HepG2 (cell line): ENCODE results near the gene OSCP1. TPM values are rescaled to one million over a fixed set of nuclear protein-coding genes. Genes with fewer than 3 reads are reported as not detected.

Experiments used
- ATAC-seq: fragments of 200-7000 bp; cut with Tn5 transposase; 3 replicates; pipeline ENCODE4 v1.9.1; 2020; ENCODE audit warnings: mild to moderate bottlenecking, moderate library complexity
- BruUV-seq: library from RNA; stranded (reverse); fragments of 400-500 nt; replicated peaks from 2 replicates; lab custom pipeline; 2021; lab: Mats Ljungman, UMichigan
- CTCF ChIA-PET: fragments of 300-600 bp; formaldehyde crosslinking; extraction: SDS; loops from one replicate; lab custom pipeline; 2021; ENCODE audit warnings: low total read pairs, inconsistent platforms, low intra/inter-chr PET ratio; lab: Yijun Ruan, JAX
- POLR2A ChIA-PET: fragments of 350-600 bp; sonication (Branson Sonifier 250); formaldehyde crosslinking; loops from one replicate; lab custom pipeline; 2020; ENCODE audit warnings: antibody characterized with exemption, inconsistent platforms; lab: Yijun Ruan, JAX
- DNase-seq: peaks from one replicate; pipeline ENCODE4 v3.0.0-alpha.2; 2015; ENCODE audit warnings: low spot score
- FAIRE-seq: peaks from 3 replicates; lab custom pipeline; 2011; peaks lifted over from hg19 to GRCh38; lab: Jason Lieb, UNC
- H2AFZ ChIP-seq: one replicate; pipeline ENCODE4 v1.6.1; 2011; ENCODE audit warnings: low read length, inconsistent platforms
- H3K27ac ChIP-seq: fragments of 300-600 bp; 3 replicates; pipeline ENCODE4 v1.8.0; 2011; ENCODE audit warnings: mixed run types, mild to moderate bottlenecking, mixed read lengths, low read length, inconsistent platforms; ENCODE audit not compliant: insufficient read depth; ENCODE audit errors: extremely low read length
- H3K27me3 ChIP-seq, 2 experiments: fragments of 200-600 bp in 1 of 2; 2 replicates in 1 of 2; 3 replicates in 1 of 2; pipeline versions ENCODE4 v1.6.0 to v1.8.0; 2011; ENCODE audit warnings: low read length in 2 of 2, mild to moderate bottlenecking in 2 of 2, moderate library complexity in 2 of 2, inconsistent platforms in 1 of 2; ENCODE audit not compliant: insufficient read depth in 2 of 2, control insufficient read depth in 1 of 2
- H3K36me3 ChIP-seq, 2 experiments: fragments of 200-600 bp in 1 of 2; replicated peaks in 1 of 2; 2 replicates in 1 of 2; 3 replicates in 1 of 2; pipeline versions ENCODE4 v1.5.1 to v1.8.0; 2011; ENCODE audit warnings: low read length in 2 of 2, inconsistent platforms in 1 of 2; ENCODE audit not compliant: insufficient read depth in 2 of 2, control insufficient read depth in 1 of 2
- H3K4me1 ChIP-seq: 2 replicates; pipeline ENCODE4 v1.5.1; 2012; ENCODE audit warnings: low read length, inconsistent platforms; ENCODE audit not compliant: insufficient read depth
- H3K4me2 ChIP-seq: 2 replicates; pipeline ENCODE4 v1.6.0; 2011; ENCODE audit warnings: low read depth, low read length, inconsistent platforms
- H3K4me3 ChIP-seq, 3 experiments: fragments of 200-600 bp in 1 of 3; sonication (generic), shearing (Covaris generic) in 1 of 3; replicated peaks in 1 of 3; 2 replicates each; pipeline ENCODE4 v1.5.1; 2011 to 2016; ENCODE audit warnings: low read length in 3 of 3, inconsistent platforms in 2 of 3, low read depth in 2 of 3, mild to moderate bottlenecking in 2 of 3, control low read depth in 1 of 3, mixed read lengths in 1 of 3; ENCODE audit not compliant: insufficient read depth in 1 of 3
- H3K79me2 ChIP-seq: one replicate; pipeline ENCODE4 v1.6.1; 2011; ENCODE audit warnings: low read length, inconsistent platforms; ENCODE audit not compliant: insufficient read depth
- H3K9ac ChIP-seq: 2 replicates; pipeline ENCODE4 v1.6.0; 2011; ENCODE audit warnings: mild to moderate bottlenecking, low read depth, low read length, inconsistent platforms; ENCODE audit not compliant: insufficient read depth
- H3K9me3 ChIP-seq: 2 replicates; pipeline ENCODE4 v1.5.1; 2012; ENCODE audit warnings: mild to moderate bottlenecking, low read length
- H4K20me1 ChIP-seq: 2 replicates; pipeline ENCODE4 v1.6.0; 2011; ENCODE audit warnings: inconsistent platforms, mild to moderate bottlenecking, low read length, moderate library complexity; ENCODE audit not compliant: insufficient read depth
- GFI1 ChIP-seq: sonication (generic); formaldehyde crosslinking; IDR thresholded peaks from 2 replicates; pipeline ENCODE4 v1.5.0; 2020; ENCODE audit warnings: missing genetic modification reagents, mild to moderate bottlenecking, borderline replicate concordance
- NR2F2 ChIP-seq: IDR thresholded peaks from 2 replicates; pipeline ENCODE4 v1.6.1; 2012; ENCODE audit warnings: low read depth, inconsistent platforms, borderline replicate concordance
- RCOR2 ChIP-seq: IDR thresholded peaks from 2 replicates; pipeline ENCODE4 v1.6.1; 2016; ENCODE audit warnings: missing biosample characterization, missing genetic modification reagents
- RXRA ChIP-seq: sonication (generic); formaldehyde crosslinking; IDR thresholded peaks from 2 replicates; pipeline ENCODE4 v1.5.1; 2020; ENCODE audit warnings: missing genetic modification reagents
- ZNF629 ChIP-seq: sonication (generic); formaldehyde crosslinking; conservative IDR thresholded peaks from 2 replicates; pipeline ENCODE4 v1.5.0; 2020; ENCODE audit warnings: missing genetic modification reagents
- WGBS: methylation state at CpG from one replicate; pipeline ENCODE4 v1.1.6; 2017; ENCODE audit warnings: low lambda C conversion rate; 5-methylcytosine and 5-hydroxymethylcytosine counted together
- in situ Hi-C: cut with HindIII; loops from 2 replicates; pipeline ENCODE4 v1.10.0; 2017; ENCODE audit warnings: low pct_unique_long_range_greater_than_20kb; ENCODE audit not compliant: extremely low pct_ligation_motif_present
- intact Hi-C: fragments of 100-400 bp; cut with micrococcal nuclease; formaldehyde crosslinking; loops from one replicate; pipeline ENCODE4 v1.10.0; 2022; ENCODE audit not compliant: unreplicated experiment
- polyA plus RNA-seq, 8 experiments: library from polyadenylated mRNA; depleted of rRNA in 3 of 8; stranded (reverse) in 7 of 8; unstranded in 1 of 8; fragments of >200 nt; fragmentation: Illumina TruSeq in 4 of 8; extraction: Trizol in 4 of 8; gene quantifications; 2 replicates each; pipeline versions ENCODE4 v1.2.1 to v1.2.3, GENCODE V29; 2011 to 2016; ENCODE audit warnings: low read depth in 4 of 8, missing spikeins in 1 of 8, mixed read lengths in 1 of 8; ENCODE audit not compliant: insufficient read depth in 1 of 8
- total RNA-seq, 5 experiments: library from RNA; depleted of rRNA; stranded (reverse); fragments of >200 nt; fragmentation: Illumina TruSeq; extraction: Trizol; gene quantifications; 2 replicates each; pipeline ENCODE4 v1.2.3, GENCODE V29; 2016; ENCODE audit warnings: low read depth in 1 of 5
- TF ChIP-seq, protein P1 (sequence below): sonication (generic); formaldehyde crosslinking; IDR thresholded peaks from 2 replicates; pipeline ENCODE4 v1.8.1; 2022; ENCODE audit warnings: low read depth, mild to moderate bottlenecking, missing genetic modification reagents
- TF ChIP-seq, protein P2 (sequence below): sonication (generic); formaldehyde crosslinking; IDR thresholded peaks from 2 replicates; pipeline ENCODE4 v1.8.0; 2023; ENCODE audit warnings: mild to moderate bottlenecking, missing genetic modification reagents

Gene OSCP1
- total and polyA plus RNA-seq, 2 of the 13 experiments (the other 11 are each of a cell fraction or from before 2014, with no cell fraction given): 0.60 to 0.84 TPM

DNA sequence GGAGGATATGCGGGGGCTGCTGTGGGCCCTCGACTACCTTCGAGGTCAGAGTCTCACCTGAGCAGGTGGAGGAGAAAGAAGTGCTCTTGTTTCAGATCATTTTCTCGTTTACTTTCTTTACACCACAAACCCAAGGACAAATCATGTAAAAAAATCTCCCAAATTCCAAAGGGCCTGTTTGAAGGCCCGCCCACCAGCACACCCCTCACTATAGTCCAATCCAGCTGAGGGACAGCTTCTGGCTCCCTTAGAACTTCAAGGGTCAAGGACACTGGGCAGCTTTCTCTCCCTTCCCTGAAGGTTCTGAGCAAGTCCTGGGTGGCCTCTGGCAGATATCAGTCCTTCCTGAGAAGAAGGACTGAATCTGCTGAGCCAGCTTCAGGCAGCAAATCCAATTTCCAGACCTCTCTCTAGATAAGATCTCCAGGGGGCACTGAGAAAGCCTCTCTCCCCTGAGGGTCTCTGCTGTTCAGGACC is 70.1 kb downstream of the OSCP1 start (continued):
- TF ChIP-seq, protein P1, sequence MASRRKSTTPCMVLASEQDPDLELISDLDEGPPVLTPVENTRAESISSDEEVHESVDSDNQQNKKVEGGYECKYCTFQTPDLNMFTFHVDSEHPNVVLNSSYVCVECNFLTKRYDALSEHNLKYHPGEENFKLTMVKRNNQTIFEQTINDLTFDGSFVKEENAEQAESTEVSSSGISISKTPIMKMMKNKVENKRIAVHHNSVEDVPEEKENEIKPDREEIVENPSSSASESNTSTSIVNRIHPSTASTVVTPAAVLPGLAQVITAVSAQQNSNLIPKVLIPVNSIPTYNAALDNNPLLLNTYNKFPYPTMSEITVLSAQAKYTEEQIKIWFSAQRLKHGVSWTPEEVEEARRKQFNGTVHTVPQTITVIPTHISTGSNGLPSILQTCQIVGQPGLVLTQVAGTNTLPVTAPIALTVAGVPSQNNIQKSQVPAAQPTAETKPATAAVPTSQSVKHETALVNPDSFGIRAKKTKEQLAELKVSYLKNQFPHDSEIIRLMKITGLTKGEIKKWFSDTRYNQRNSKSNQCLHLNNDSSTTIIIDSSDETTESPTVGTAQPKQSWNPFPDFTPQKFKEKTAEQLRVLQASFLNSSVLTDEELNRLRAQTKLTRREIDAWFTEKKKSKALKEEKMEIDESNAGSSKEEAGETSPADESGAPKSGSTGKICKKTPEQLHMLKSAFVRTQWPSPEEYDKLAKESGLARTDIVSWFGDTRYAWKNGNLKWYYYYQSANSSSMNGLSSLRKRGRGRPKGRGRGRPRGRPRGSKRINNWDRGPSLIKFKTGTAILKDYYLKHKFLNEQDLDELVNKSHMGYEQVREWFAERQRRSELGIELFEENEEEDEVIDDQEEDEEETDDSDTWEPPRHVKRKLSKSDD (CRISPR knock-in tag): 0 out of 2 replicates have a peak, but pooled peaks have one; percentile 35
- TF ChIP-seq, protein P2, sequence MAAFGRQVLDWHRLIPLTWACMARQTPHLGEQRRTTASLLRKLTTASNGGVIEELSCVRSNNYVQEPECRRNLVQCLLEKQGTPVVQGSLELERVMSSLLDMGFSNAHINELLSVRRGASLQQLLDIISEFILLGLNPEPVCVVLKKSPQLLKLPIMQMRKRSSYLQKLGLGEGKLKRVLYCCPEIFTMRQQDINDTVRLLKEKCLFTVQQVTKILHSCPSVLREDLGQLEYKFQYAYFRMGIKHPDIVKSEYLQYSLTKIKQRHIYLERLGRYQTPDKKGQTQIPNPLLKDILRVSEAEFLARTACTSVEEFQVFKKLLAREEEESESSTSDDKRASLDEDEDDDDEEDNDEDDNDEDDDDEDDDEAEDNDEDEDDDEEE: no peak
- TF ChIP-seq GFI1 (CRISPR knock-in tag): peak; percentile 81
- no peak for TF ChIP-seq RCOR2 (CRISPR knock-in tag)
- peak; percentile 44; the same call in 1 of the 2 replicates for TF ChIP-seq NR2F2

DNA sequence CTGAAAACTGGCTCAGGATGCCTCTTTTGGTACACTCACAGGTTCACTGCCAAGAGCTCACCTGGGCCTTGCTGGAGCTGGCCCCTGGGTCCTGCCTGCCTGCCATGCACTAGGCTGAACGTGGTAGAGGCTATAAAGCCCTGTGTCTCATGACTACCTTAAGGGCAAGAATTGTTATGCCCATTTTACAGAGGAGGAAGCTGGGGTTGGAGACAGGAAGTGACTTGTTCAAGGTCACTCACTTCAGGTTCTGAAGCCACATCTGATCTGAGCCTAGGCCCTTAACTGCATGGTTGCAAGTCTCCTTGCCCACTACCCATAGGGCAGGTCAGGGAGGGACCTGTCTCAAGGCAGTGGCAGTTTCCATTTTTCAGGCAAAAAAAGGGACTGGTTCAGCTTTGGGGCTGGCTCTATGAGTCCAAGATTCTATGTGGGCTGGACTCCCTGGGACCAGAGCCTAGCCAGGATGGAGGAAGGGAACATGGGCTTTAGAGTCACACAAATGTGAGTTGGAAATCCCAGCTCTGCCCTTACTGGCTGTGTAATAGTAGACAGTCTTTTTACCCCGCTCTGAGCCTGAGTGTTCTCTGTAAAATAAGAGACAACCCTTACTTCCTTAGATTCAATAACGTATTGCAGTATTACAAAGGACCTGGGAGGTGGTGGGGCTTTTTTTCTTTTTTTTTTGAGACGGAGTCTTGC is 72.3 kb downstream of the OSCP1 start:
- peaks cover 88% of the 10 kb centered on the region for H3K4me1 ChIP-seq
- TF ChIP-seq RXRA (no peak), ZNF629 (CRISPR knock-in tag) (peak; percentile 89)
- TF ChIP-seq, all 625 proteins: peak for 1
- in situ Hi-C loops: no loop called here
- no peak for DNase-seq
- no peak for ATAC-seq
- Histone ChIP-seq H3K27me3 (no peaks in the 10 kb centered on the region), H2AFZ (no peak overlapping the region), H3K27ac (no peak overlapping the region), H4K20me1 (peaks cover 6% of the 10 kb centered on the region), H3K4me3 (no peak overlapping the region; a peak in 1 of 6 replicates), H3K36me3 (peaks cover 9 to 11% of the 10 kb centered on the region in 2 experiments), H3K9ac (no peak overlapping the region), H3K9me3 (no peaks in the 10 kb centered on the region), H3K79me2 (peaks cover 68% of the 10 kb centered on the region), H3K4me2 (no peak overlapping the region)
- FAIRE-seq: no peak
- WGBS: 94% methylated on average over 3 of the region's 4 CpGs
- ChIA-PET CTCF (no interaction called here), POLR2A (interaction anchor here (4.1 kb wide), 1 partner anchor 22 kb away, joined by 32 read pairs; no protein-coding TSS in a partner anchor)
- intact Hi-C loops: no loop called here
- no TSS peak for BruUV-seq
